HG02973 (cell line): ENCODE data around the gene CHCHD6.

ENCODE experiments used
- ATAC-seq: cut with Tn5 transposase; IDR thresholded peaks from one replicate; pipeline ENCODE4 v1.9.1; 2021; ENCODE audit warnings: moderate library complexity; ENCODE audit not compliant: unreplicated experiment

CHCHD6 gene

GRCh38 chr3:126703512-126704493, at the start of gene CHCHD6:
CHCHD6 (plus strand) TSS chr3:126704240; CDS start chr3:126704313, 73 bp downstream.
- ATAC-seq: peak; percentile 93

- no peak for ATAC-seq
Observed at GRCh38 chr3:126654571-126655383, 49.3 kb upstream of the CHCHD6 start, which contains the start of gene TXNRD3. TXNRD3 (minus strand) TSS chr3:126655124.

- no peak for ATAC-seq
Observed at GRCh38 chr3:126655887-126656286, 48.2 kb upstream of the CHCHD6 start.

- ATAC-seq: no peak
Observed at GRCh38 chr3:126656371-126657134, 47.5 kb upstream of the CHCHD6 start.

GRCh38 chr3:126657901-126658300, 46.1 kb upstream of the CHCHD6 start:
- ATAC-seq: no peak

GRCh38 chr3:126658584-126658983, 45.5 kb upstream of the CHCHD6 start:
- no peak for ATAC-seq

GRCh38 chr3:126659915-126660886, 43.8 kb upstream of the CHCHD6 start:
- no peak for ATAC-seq

GRCh38 chr3:126661532-126662364, 42.3 kb upstream of the CHCHD6 start:
- no peak for ATAC-seq

- ATAC-seq: no peak
Observed at GRCh38 chr3:126663257-126663656, 40.8 kb upstream of the CHCHD6 start.

GRCh38 chr3:126663750-126664149, 40.3 kb upstream of the CHCHD6 start:
- ATAC-seq: no peak

GRCh38 chr3:126664591-126665214, 39.3 kb upstream of the CHCHD6 start:
- no peak for ATAC-seq

- ATAC-seq: no peak
Observed at GRCh38 chr3:126665221-126665936, 38.7 kb upstream of the CHCHD6 start.

- ATAC-seq: no peak
Observed at GRCh38 chr3:126665959-126666657, 37.9 kb upstream of the CHCHD6 start.

- no peak for ATAC-seq
Observed at GRCh38 chr3:126666658-126667528, 37.1 kb upstream of the CHCHD6 start.

- no peak for ATAC-seq
Observed at GRCh38 chr3:126667631-126668449, 36.2 kb upstream of the CHCHD6 start.
